H1 (cell line): ENCODE results near the gene TGFB1.

Source experiments
- ATF2 ChIP-seq: IDR thresholded peaks from 2 replicates; pipeline ENCODE4 v1.6.1; 2012; ENCODE audit warnings: low read length, inconsistent platforms
- CTCF ChIP-seq, 3 experiments: IDR thresholded peaks; 1 replicate in 2 of 3; 2 replicates in 1 of 3; pipeline versions ENCODE4 v1.5.1 to v1.6.1; 2011; ENCODE audit warnings: low read length in 3 of 3, mild to moderate bottlenecking in 3 of 3, inconsistent platforms in 2 of 3, low read depth in 1 of 3, moderate library complexity in 1 of 3; ENCODE audit not compliant: insufficient read depth in 1 of 3; ENCODE audit errors: control extremely low read depth in 1 of 3

GRCh38 chr19:41344162-41344561 is 9.6 kb downstream of the TGFB1 start:
- TF ChIP-seq CTCF (IDR thresholded peaks at IDR 0.05; ENCODE audit: control extremely low read depth in 1 of 3, insufficient read depth in 1 of 3, low read depth in 1 of 3, low read length in 3 of 3) (no peak), ATF2 (no peak)
